Prostate gland (tissue), 2 donors: ENCODE data around the gene ARMC3. TPM values are rescaled to one million over a fixed set of nuclear protein-coding genes. Genes with fewer than 3 reads are reported as not detected.

Experiments used
- DNase-seq: peaks from one replicate; pipeline ENCODE4 v3.0.0-alpha.2; 2019; ENCODE audit warnings: low spot score
- H3K27ac ChIP-seq, 2 donors: fragments of 200-600 bp; sonication (generic); 2 replicates each; pipeline ENCODE4 v1.5.1; 2017 to 2019
- H3K27me3 ChIP-seq: fragments of 200-600 bp; sonication (generic); replicated peaks from 2 replicates; pipeline ENCODE4 v1.5.1; 2019; ENCODE audit not compliant: insufficient read depth
- H3K36me3 ChIP-seq, 2 donors: fragments of 200-600 bp; sonication (generic); 1 replicate in 1 of 2; 2 replicates in 1 of 2; pipeline versions ENCODE4 v1.5.1 to v1.8.1; 2017 to 2019
- H3K4me1 ChIP-seq: fragments of 200-600 bp; sonication (generic); replicated peaks from 2 replicates; pipeline ENCODE4 v1.5.1; 2019
- H3K4me3 ChIP-seq, 2 donors: fragments of 200-600 bp; sonication (generic); 2 replicates each; pipeline ENCODE4 v1.5.1; 2017 to 2019
- H3K9me3 ChIP-seq: fragments of 200-600 bp; sonication (generic); 2 replicates; pipeline ENCODE4 v1.5.1; 2017
- POLR2A ChIP-seq: fragments of 450-650 bp; IDR thresholded peaks from one replicate; pipeline ENCODE4 v1.6.1; 2016; ENCODE audit warnings: antibody characterized with exemption, mild to moderate bottlenecking
- POLR2AphosphoS5 ChIP-seq: sonication (generic); formaldehyde crosslinking; IDR thresholded peaks from one replicate; pipeline ENCODE4 v1.6.1; 2017; ENCODE audit warnings: antibody characterized with exemption
- WGBS: methylation state at CpG from one replicate; pipeline ENCODE4 v1.1.5; 2018; 5-methylcytosine and 5-hydroxymethylcytosine counted together
- intact Hi-C: fragments of 100-400 bp; cut with DNase I; formaldehyde crosslinking; loops from one replicate; pipeline ENCODE4 v1.14.2; 2022
- small RNA-seq, 2 donors: library from RNA; depleted of rRNA; stranded (forward); fragments of <200 nt; gene quantifications; one replicate each; pipeline ENCODE3, GENCODE V24; 2016
- total RNA-seq, 2 donors: library from RNA; depleted of rRNA; stranded (reverse); fragments of >200 nt; gene quantifications; one replicate each; pipeline ENCODE4 v1.1.0, GENCODE V29; 2016
- TF ChIP-seq, protein P1 (sequence below), 4 experiments: fragments of 200-600 bp in 2 of 4; fragments of 450-650 bp in 2 of 4; sonication (generic) in 2 of 4; IDR thresholded peaks; 1 replicate in 3 of 4; 2 replicates in 1 of 4; pipeline ENCODE4 v1.5.1; 2016 to 2019; ENCODE audit warnings: antibody characterized with exemption in 4 of 4, mild to moderate bottlenecking in 2 of 4, moderate library complexity in 2 of 4

The ARMC3 gene
- total RNA-seq, 2 donors from 2014 or later = 5.0 TPM; not detected in 1

DNA sequence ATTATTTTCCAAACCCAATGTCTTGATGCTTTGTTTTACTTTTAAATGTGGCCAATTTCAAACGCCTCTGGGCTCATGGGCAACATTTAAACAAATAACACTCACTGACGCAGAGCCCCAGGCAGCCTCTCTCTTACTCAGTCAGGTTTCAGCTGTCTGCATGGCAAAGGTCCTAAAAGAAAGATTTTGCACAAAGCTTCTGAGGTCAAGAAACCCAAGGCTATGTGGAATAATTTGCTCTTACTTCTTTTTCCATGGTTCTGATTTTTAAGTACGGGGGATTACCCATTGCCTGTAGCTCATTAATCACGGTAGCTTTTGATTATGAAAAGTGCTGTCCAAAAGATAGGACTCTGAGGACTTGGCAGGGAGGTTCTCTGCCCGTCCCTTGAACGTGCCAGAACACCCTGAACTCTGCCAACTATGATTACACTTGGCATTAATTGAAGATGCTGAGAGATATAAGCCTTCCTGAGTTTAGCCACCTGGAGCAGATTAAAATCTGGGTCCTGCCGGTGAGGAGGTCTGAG, 153.4 kb downstream of the ARMC3 start:
- WGBS = 8% methylated on average over 7 of the region's 7 CpGs
- Histone ChIP-seq H3K27me3 (no peaks in the 10 kb centered on the region), H3K9me3 (no peaks in the 10 kb centered on the region), H3K36me3 (no peaks in the 10 kb centered on the region), H3K4me1 (no peaks in the 10 kb centered on the region), H3K27ac (no peak overlapping the region), H3K4me3 (no peak overlapping the region)
- intact Hi-C loops = no loop called here
- TF ChIP-seq, protein P1, sequence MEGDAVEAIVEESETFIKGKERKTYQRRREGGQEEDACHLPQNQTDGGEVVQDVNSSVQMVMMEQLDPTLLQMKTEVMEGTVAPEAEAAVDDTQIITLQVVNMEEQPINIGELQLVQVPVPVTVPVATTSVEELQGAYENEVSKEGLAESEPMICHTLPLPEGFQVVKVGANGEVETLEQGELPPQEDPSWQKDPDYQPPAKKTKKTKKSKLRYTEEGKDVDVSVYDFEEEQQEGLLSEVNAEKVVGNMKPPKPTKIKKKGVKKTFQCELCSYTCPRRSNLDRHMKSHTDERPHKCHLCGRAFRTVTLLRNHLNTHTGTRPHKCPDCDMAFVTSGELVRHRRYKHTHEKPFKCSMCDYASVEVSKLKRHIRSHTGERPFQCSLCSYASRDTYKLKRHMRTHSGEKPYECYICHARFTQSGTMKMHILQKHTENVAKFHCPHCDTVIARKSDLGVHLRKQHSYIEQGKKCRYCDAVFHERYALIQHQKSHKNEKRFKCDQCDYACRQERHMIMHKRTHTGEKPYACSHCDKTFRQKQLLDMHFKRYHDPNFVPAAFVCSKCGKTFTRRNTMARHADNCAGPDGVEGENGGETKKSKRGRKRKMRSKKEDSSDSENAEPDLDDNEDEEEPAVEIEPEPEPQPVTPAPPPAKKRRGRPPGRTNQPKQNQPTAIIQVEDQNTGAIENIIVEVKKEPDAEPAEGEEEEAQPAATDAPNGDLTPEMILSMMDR (IDR thresholded peaks at IDR 0.05) = no peak
- TF ChIP-seq POLR2AphosphoS5 = peak; percentile 24
- DNase-seq = peak; percentile 22

DNA sequence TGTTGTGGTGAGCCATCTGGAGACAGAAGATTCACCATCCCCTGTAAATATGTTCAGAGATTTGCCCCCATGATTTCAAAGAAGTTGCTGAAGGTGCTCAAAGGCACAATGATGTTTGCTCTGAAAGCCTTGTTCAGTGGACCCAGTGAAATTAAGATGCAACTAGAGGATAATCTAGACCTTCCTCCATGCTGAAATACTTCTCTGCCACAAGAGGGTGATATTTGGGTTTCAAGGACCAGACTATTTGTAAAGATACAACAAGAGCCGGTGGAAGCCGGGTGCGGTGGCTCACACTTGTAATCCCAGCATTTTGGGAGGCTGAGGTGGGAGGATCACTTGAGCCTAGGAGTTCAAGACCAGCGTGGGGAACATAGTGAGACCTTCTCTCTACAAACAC, 154.0 kb downstream of the ARMC3 start:
- H3K27me3 ChIP-seq = no peaks in the 10 kb centered on the region
- H3K4me3 ChIP-seq = no peak overlapping the region
- no peaks in the 10 kb centered on the region for H3K36me3 ChIP-seq
- no peaks in the 10 kb centered on the region for H3K4me1 ChIP-seq
- no peak for DNase-seq
- TF ChIP-seq, protein P1 (IDR thresholded peaks at IDR 0.05) = peak in 1 of 4 experiments; percentile 12
- TF ChIP-seq POLR2AphosphoS5 = no peak
- TF ChIP-seq POLR2A = no peak
- no peak overlapping the region for H3K27ac ChIP-seq
- intact Hi-C loops = no loop called here
- no peaks in the 10 kb centered on the region for H3K9me3 ChIP-seq
- 93% methylated on average over 4 of the region's 4 CpGs for WGBS

Small RNA genes within 50 kb of the gene (small RNA-seq; reads per million reads assigned to genes)
- gene RNA5SP304 = 0.19 to 0.20 reads per million in 2 donors

Other genes with a start within 250 kb of the ARMC3 start
- gene PIP4K2A, start 213.5 kb upstream of the ARMC3 start, total RNA-seq = 10 to 100 TPM; 13.2 to 17.4 TPM
- 10 to 100 TPM; 21.2 to 24.5 TPM for gene MSRB2, start 167.5 kb downstream of the ARMC3 start, total RNA-seq